ENCODE results near the gene TTC23. TPM values are rescaled to one million over a fixed set of nuclear protein-coding genes. Genes with fewer than 3 reads are reported as not detected.

The TTC23 gene, protein sequence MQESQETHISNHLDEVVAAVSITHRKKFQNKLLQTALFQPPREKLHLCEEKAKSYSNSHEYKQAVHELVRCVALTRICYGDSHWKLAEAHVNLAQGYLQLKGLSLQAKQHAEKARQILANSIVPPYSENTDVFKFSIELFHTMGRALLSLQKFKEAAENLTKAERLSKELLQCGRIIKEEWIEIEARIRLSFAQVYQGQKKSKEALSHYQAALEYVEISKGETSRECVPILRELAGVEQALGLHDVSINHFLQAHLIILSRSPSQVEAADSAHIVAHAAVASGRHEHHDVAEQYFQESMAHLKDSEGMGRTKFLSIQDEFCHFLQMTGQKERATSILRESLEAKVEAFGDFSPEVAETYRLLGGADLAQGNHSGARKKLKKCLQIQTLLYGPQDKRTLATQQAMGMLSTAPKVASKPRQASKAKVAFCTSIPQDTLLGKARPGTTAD
- 11.6 and 16.5 TPM in 2 replicates for total RNA-seq

DNA sequence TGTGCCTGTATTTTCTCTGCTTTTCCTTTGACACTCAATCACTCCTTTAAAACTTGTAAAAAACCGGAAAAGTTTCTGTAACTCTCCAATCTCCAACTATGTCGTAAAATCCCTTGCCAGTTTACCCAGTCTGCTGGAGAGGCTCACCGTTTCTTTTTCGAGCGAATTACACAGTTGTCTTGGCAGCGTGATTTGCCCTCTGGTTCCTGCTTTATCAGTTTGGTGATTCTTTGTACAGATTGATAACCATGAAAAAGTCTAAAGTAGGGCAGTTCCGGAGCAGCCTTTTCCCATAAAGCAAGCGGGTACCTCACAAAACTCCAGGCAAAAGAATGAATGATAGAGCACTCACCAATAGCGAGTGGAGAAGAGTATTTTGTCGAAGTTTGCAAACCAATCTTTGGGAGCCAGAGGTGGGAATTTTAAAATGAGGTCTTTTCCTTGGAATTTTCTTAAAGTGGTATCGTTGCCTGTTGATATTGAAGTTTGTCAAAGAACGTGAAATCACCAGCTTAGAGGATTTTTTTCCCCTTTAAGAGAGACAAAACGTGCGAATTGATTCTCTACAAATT, at the start of gene TTC23:
TSS of gene TTC23 (minus strand) at position 312 of the 572 bp plus-strand sequence. CDS start 20,869 bp downstream, outside the sequence.

DNA sequence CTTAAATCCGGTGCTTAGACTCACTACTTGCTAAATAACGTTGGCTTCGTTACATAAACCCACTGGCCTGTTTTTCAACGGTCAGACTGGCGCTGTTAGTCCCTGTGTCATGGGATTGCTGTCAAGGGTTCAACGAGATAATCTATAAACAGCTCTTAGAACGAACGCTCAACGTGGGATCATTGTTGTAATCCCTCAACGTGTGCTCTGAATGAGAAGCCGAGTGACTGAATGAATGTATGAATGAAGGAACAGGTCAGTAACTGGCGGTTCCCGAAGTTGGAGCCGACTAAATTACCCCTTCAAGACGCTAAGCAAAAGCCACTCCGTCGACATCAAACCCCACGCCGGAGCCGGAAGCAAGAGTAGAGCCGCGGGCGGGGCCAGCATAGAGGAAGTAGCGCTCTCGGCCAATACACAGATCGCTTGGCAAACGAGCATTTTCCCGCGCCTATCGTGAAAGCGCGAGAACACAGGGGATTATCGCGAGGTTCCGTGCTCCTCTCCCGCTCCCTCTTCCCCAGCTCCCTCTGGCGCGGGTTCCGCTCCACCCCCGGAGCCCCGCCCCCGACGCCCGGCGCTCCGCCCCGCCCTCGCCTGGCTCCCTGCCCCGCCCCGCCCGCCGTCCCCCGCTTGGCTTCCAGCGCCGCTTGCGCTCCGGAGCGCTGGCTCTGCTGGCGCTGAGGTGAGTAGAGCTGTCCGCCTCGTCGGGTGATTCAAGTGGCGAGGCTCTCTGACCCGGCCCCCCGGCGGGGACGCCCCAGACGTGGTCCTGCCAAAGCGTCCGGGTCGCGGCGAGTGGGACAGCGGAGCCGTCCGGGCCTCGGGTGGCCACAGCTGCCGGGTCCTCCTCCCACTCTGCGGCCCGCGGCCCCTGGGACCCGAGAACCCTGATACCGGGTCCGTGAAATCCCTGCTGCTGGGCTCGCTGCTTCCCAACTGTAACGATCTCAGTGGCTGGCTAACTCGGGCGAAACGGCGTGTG, 1.8 kb upstream of the TTC23 start, which contains the start of gene LRRC28:
TSS of gene LRRC28 (plus strand) at position 625 of the 985 bp plus-strand sequence. CDS start 4,477 bp downstream, outside the sequence.

DNA sequence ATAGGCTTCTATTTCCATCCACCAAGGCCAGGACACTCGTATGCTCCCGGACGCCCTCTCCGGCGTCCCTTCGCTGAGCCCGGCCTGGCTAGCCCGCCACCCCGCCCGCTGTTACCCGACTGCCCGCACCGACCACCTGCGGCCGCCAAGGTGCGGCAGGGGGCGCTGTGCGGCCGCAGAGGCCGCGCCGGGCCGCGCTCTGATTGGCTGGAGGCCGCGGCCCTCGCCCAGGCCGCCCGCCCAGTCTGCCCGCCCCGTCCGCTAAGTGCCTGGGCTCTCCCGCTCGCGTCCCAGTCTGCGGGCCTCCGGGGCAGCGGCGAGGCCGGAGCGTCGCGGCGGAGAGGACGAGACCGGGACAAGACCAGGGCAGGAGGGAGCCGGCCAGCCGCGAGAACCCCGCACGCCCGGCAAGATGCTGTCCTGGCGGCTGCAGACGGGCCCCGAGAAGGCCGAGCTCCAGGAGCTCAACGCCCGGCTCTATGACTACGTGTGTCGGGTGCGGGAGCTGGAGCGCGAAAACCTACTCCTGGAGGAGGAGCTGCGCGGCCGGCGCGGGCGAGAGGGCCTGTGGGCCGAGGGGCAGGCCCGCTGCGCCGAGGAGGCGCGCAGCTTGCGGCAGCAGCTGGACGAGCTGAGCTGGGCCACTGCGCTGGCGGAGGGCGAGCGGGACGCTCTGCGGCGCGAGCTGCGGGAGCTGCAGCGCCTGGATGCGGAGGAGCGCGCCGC, 144.4 kb downstream of the TTC23 start, which contains the start of gene SYNM:
TSS of gene SYNM (plus strand) at position 293 of the 726 bp plus-strand sequence. CDS start at position 413, 120 bp downstream.

Other genes starting within 250 kb of the TTC23 start
- not detected in 2 replicates for gene PGPEP1L, start 241.8 kb downstream of the TTC23 start, total RNA-seq
- gene SYNM, start 144.5 kb downstream of the TTC23 start, total RNA-seq, result 3.7 and 9.3 TPM in 2 replicates
- gene LRRC28, start 1.9 kb upstream of the TTC23 start, total RNA-seq, result 13.7 and 21.1 TPM in 2 replicates